Measurements from ENCODE around the gene C10orf62. TPM values are rescaled to one million over a fixed set of nuclear protein-coding genes. Genes with fewer than 3 reads are reported as not detected.

The C10orf62 gene
- total RNA-seq, 1 experiment from 2014 or later, result not detected

DNA sequence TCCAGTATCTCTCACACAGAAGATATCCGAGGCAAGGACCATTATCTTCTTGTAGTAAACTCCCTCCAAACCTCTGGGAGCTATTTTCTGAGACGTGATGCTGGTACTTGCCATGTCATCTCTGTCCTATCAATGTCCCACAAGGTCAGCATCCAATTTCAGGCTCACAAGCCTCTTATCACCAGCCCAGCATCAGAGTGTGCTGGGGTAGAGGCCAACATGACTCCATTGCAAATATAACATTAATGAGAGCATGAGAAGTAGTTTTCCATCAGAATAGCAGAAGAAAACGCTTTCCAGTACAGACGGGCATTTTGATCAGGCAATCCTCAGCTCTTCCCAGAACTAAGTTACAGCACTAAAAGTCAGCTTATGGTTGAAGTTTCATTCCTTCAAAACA, 38.2 kb downstream of the C10orf62 start (continued):
- TF ChIP-seq ATF3 (CRISPR knock-in tag; conservative IDR thresholded peaks at IDR 0.05), result no peak
- TF ChIP-seq, protein P1, sequence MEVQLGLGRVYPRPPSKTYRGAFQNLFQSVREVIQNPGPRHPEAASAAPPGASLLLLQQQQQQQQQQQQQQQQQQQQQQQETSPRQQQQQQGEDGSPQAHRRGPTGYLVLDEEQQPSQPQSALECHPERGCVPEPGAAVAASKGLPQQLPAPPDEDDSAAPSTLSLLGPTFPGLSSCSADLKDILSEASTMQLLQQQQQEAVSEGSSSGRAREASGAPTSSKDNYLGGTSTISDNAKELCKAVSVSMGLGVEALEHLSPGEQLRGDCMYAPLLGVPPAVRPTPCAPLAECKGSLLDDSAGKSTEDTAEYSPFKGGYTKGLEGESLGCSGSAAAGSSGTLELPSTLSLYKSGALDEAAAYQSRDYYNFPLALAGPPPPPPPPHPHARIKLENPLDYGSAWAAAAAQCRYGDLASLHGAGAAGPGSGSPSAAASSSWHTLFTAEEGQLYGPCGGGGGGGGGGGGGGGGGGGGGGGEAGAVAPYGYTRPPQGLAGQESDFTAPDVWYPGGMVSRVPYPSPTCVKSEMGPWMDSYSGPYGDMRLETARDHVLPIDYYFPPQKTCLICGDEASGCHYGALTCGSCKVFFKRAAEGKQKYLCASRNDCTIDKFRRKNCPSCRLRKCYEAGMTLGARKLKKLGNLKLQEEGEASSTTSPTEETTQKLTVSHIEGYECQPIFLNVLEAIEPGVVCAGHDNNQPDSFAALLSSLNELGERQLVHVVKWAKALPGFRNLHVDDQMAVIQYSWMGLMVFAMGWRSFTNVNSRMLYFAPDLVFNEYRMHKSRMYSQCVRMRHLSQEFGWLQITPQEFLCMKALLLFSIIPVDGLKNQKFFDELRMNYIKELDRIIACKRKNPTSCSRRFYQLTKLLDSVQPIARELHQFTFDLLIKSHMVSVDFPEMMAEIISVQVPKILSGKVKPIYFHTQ (CRISPR knock-in tag; IDR thresholded peaks at IDR 0.05), result no peak
- TF ChIP-seq, protein P2, sequence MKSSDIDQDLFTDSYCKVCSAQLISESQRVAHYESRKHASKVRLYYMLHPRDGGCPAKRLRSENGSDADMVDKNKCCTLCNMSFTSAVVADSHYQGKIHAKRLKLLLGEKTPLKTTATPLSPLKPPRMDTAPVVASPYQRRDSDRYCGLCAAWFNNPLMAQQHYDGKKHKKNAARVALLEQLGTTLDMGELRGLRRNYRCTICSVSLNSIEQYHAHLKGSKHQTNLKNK (CRISPR knock-in tag; IDR thresholded peaks at IDR 0.05), result no peak
- TF ChIP-seq, protein P3, sequence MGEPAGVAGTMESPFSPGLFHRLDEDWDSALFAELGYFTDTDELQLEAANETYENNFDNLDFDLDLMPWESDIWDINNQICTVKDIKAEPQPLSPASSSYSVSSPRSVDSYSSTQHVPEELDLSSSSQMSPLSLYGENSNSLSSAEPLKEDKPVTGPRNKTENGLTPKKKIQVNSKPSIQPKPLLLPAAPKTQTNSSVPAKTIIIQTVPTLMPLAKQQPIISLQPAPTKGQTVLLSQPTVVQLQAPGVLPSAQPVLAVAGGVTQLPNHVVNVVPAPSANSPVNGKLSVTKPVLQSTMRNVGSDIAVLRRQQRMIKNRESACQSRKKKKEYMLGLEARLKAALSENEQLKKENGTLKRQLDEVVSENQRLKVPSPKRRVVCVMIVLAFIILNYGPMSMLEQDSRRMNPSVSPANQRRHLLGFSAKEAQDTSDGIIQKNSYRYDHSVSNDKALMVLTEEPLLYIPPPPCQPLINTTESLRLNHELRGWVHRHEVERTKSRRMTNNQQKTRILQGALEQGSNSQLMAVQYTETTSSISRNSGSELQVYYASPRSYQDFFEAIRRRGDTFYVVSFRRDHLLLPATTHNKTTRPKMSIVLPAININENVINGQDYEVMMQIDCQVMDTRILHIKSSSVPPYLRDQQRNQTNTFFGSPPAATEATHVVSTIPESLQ (CRISPR knock-in tag; IDR thresholded peaks at IDR 0.05), result no peak
- TF ChIP-seq, protein P4, sequence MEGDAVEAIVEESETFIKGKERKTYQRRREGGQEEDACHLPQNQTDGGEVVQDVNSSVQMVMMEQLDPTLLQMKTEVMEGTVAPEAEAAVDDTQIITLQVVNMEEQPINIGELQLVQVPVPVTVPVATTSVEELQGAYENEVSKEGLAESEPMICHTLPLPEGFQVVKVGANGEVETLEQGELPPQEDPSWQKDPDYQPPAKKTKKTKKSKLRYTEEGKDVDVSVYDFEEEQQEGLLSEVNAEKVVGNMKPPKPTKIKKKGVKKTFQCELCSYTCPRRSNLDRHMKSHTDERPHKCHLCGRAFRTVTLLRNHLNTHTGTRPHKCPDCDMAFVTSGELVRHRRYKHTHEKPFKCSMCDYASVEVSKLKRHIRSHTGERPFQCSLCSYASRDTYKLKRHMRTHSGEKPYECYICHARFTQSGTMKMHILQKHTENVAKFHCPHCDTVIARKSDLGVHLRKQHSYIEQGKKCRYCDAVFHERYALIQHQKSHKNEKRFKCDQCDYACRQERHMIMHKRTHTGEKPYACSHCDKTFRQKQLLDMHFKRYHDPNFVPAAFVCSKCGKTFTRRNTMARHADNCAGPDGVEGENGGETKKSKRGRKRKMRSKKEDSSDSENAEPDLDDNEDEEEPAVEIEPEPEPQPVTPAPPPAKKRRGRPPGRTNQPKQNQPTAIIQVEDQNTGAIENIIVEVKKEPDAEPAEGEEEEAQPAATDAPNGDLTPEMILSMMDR (IDR thresholded peaks at IDR 0.05), result no peak
- TF ChIP-seq SMAD3 (CRISPR knock-in tag; IDR thresholded peaks at IDR 0.05; ENCODE audit: borderline replicate concordance), result no peak

- peaks cover 6% of the 10 kb centered on the region; the same call in 1 of the 2 replicates for H3K4me1 Mint-ChIP-seq
- CTCF ChIA-PET, result no interaction called here
- H3K27me3 Mint-ChIP-seq (ENCODE audit: low read depth), result no peaks in the 10 kb centered on the region
- ATAC-seq (no peak), DNase-seq (ENCODE audit: low spot score) (no peak)
- peak overlapping the region; percentile 6; the same call in 1 of the 2 replicates for H3K27ac Mint-ChIP-seq
- H3K9me3 Mint-ChIP-seq, result no peaks in the 10 kb centered on the region
- POLR2A ChIA-PET, result no interaction called here
- no peak overlapping the region for H3K4me3 Mint-ChIP-seq
- no peak for TF ChIP-seq SOX15 (CRISPR knock-in tag; IDR thresholded peaks at IDR 0.05)
- TF ChIP-seq ZNF396 (CRISPR knock-in tag; IDR thresholded peaks at IDR 0.05; ENCODE audit: borderline replicate concordance), result no peak
- no peak for TF ChIP-seq ZNF232 (CRISPR knock-in tag; IDR thresholded peaks at IDR 0.05)
- TF ChIP-seq, protein P2 (CRISPR knock-in tag; IDR thresholded peaks at IDR 0.05), result no peak
- TF ChIP-seq, protein P5, sequence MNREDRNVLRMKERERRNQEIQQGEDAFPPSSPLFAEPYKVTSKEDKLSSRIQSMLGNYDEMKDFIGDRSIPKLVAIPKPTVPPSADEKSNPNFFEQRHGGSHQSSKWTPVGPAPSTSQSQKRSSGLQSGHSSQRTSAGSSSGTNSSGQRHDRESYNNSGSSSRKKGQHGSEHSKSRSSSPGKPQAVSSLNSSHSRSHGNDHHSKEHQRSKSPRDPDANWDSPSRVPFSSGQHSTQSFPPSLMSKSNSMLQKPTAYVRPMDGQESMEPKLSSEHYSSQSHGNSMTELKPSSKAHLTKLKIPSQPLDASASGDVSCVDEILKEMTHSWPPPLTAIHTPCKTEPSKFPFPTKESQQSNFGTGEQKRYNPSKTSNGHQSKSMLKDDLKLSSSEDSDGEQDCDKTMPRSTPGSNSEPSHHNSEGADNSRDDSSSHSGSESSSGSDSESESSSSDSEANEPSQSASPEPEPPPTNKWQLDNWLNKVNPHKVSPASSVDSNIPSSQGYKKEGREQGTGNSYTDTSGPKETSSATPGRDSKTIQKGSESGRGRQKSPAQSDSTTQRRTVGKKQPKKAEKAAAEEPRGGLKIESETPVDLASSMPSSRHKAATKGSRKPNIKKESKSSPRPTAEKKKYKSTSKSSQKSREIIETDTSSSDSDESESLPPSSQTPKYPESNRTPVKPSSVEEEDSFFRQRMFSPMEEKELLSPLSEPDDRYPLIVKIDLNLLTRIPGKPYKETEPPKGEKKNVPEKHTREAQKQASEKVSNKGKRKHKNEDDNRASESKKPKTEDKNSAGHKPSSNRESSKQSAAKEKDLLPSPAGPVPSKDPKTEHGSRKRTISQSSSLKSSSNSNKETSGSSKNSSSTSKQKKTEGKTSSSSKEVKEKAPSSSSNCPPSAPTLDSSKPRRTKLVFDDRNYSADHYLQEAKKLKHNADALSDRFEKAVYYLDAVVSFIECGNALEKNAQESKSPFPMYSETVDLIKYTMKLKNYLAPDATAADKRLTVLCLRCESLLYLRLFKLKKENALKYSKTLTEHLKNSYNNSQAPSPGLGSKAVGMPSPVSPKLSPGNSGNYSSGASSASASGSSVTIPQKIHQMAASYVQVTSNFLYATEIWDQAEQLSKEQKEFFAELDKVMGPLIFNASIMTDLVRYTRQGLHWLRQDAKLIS (CRISPR knock-in tag; IDR thresholded peaks at IDR 0.05; ENCODE audit: borderline replicate concordance), result no peak
- TF ChIP-seq KAT7 (CRISPR knock-in tag; IDR thresholded peaks at IDR 0.05; ENCODE audit: borderline replicate concordance), result no peak
- TF ChIP-seq PRRX2 (CRISPR knock-in tag; IDR thresholded peaks at IDR 0.05), result no peak
- TF ChIP-seq, protein P6, sequence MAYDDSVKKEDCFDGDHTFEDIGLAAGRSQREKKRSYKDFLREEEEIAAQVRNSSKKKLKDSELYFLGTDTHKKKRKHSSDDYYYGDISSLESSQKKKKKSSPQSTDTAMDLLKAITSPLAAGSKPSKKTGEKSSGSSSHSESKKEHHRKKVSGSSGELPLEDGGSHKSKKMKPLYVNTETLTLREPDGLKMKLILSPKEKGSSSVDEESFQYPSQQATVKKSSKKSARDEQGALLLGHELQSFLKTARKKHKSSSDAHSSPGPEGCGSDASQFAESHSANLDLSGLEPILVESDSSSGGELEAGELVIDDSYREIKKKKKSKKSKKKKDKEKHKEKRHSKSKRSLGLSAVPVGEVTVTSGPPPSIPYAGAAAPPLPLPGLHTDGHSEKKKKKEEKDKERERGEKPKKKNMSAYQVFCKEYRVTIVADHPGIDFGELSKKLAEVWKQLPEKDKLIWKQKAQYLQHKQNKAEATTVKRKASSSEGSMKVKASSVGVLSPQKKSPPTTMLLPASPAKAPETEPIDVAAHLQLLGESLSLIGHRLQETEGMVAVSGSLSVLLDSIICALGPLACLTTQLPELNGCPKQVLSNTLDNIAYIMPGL (CRISPR knock-in tag; IDR thresholded peaks at IDR 0.05), result no peak
- TF ChIP-seq NR3C1 (CRISPR knock-in tag; conservative IDR thresholded peaks at IDR 0.05; ENCODE audit: low read depth), result no peak
- TF ChIP-seq, protein P7, sequence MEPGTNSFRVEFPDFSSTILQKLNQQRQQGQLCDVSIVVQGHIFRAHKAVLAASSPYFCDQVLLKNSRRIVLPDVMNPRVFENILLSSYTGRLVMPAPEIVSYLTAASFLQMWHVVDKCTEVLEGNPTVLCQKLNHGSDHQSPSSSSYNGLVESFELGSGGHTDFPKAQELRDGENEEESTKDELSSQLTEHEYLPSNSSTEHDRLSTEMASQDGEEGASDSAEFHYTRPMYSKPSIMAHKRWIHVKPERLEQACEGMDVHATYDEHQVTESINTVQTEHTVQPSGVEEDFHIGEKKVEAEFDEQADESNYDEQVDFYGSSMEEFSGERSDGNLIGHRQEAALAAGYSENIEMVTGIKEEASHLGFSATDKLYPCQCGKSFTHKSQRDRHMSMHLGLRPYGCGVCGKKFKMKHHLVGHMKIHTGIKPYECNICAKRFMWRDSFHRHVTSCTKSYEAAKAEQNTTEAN (CRISPR knock-in tag; IDR thresholded peaks at IDR 0.05), result no peak
- no peaks in the 10 kb centered on the region for H3K36me3 Mint-ChIP-seq
Observed at GRCh38 chr10:97628228-97628627, 38.7 kb downstream of the C10orf62 start.

Measured in WTC11 (cell line).